Measurements from ENCODE around the gene TMEM139.

GRCh38 chr7:143290293-143290692 lies 5.5 kb downstream of the TMEM139 start:
- TF ChIP-seq PKNOX1 (IDR thresholded peaks at IDR 0.05): no peak
- no peak for TF ChIP-seq FOXA1 (IDR thresholded peaks at IDR 0.05)
- no peak for TF ChIP-seq ELF4 (IDR thresholded peaks at IDR 0.05)
- TF ChIP-seq ARNT (IDR thresholded peaks at IDR 0.05): no peak
- no peak for TF ChIP-seq ZNF384 (IDR thresholded peaks at IDR 0.05)
- no peak for TF ChIP-seq FOXM1 (IDR thresholded peaks at IDR 0.05; ENCODE audit: borderline replicate concordance)
- no peak for TF ChIP-seq SUZ12 (IDR thresholded peaks at IDR 0.05)
- no peak for TF ChIP-seq FOXK2 (IDR thresholded peaks at IDR 0.05)
- TF ChIP-seq LEF1 (IDR thresholded peaks at IDR 0.05; ENCODE audit: borderline replicate concordance): no peak
- no peak for TF ChIP-seq SP1 (IDR thresholded peaks at IDR 0.05)
- no peak for TF ChIP-seq NFRKB (IDR thresholded peaks at IDR 0.05)
- TF ChIP-seq BHLHE40 (IDR thresholded peaks at IDR 0.05; ENCODE audit: borderline replicate concordance): no peak
- no peak for TF ChIP-seq TARDBP (IDR thresholded peaks at IDR 0.05)
- TF ChIP-seq HDGF (IDR thresholded peaks at IDR 0.05; ENCODE audit: borderline replicate concordance): no peak
